A673 (cell line): Measurements from ENCODE around the gene SKP1.

Experiments used
- CTCF ChIP-seq: fragments of 300-800, 200-600 bp; sonication (generic); conservative IDR thresholded peaks from 2 replicates; pipeline ENCODE4 v1.5.1; 2017; ENCODE audit warnings: low read depth, mild to moderate bottlenecking, antibody characterized with exemption, low read length, moderate library complexity, mixed read lengths
- EZH2 ChIP-seq: fragments of 200-600 bp; sonication (generic); IDR thresholded peaks from 2 replicates; pipeline ENCODE4 v1.6.1; 2017; ENCODE audit warnings: borderline replicate concordance, low read depth, mild to moderate bottlenecking, mixed read lengths, antibody characterized with exemption, low read length; ENCODE audit not compliant: poor library complexity, severe bottlenecking

GRCh38 chr5:134139377-134139851 is 37.3 kb downstream of the SKP1 start:
- TF ChIP-seq CTCF = no peak
- TF ChIP-seq EZH2 = no peak
